Dendritic cell treated with granulocyte-macrophage colony-stimulating factor and Interleukin-4, amounts not matched to agents 40 ng/mL and 50 ng/mL, for 4 days (primary cell): ENCODE measurements around the gene LDB2.

Experiments used
- H3K27ac Mint-ChIP-seq: one replicate; pipeline ENCODE4 v1.8.0; 2022; ENCODE audit warnings: mild to moderate bottlenecking, mixed read lengths
- H3K27me3 Mint-ChIP-seq: one replicate; pipeline ENCODE4 v1.8.0; 2022; ENCODE audit warnings: mild to moderate bottlenecking, mixed read lengths
- H3K36me3 Mint-ChIP-seq: one replicate; pipeline ENCODE4 v1.8.0; 2022; ENCODE audit warnings: low read depth, mixed read lengths
- H3K4me1 Mint-ChIP-seq: one replicate; pipeline ENCODE4 v1.8.0; 2022; ENCODE audit warnings: low read depth, mixed read lengths
- H3K4me3 Mint-ChIP-seq: one replicate; pipeline ENCODE4 v1.8.0; 2022; ENCODE audit warnings: mild to moderate bottlenecking, moderate library complexity, mixed read lengths
- H3K9me3 Mint-ChIP-seq: one replicate; pipeline ENCODE4 v1.8.0; 2022; ENCODE audit warnings: mixed read lengths
- intact Hi-C: fragments of 100-400 bp; cut with micrococcal nuclease; formaldehyde crosslinking; loops from one replicate; pipeline ENCODE4 v1.15.0; 2022

The LDB2 gene

GRCh38 chr4:16606691-16607090 lies 291.8 kb downstream of the LDB2 start:
- intact Hi-C loops: no loop called here
- H3K27ac Mint-ChIP-seq: no peak overlapping the region
- H3K4me3 Mint-ChIP-seq: no peak overlapping the region
- H3K9me3 Mint-ChIP-seq: peaks cover 34% of the 10 kb centered on the region
- no peaks in the 10 kb centered on the region for H3K27me3 Mint-ChIP-seq
- no peaks in the 10 kb centered on the region for H3K4me1 Mint-ChIP-seq
- H3K36me3 Mint-ChIP-seq: no peaks in the 10 kb centered on the region

- Mint-ChIP-seq H3K4me1 (no peaks in the 10 kb centered on the region), H3K27ac (no peak overlapping the region), H3K36me3 (no peaks in the 10 kb centered on the region), H3K27me3 (no peaks in the 10 kb centered on the region), H3K4me3 (no peak overlapping the region), H3K9me3 (peaks cover 8% of the 10 kb centered on the region)
- intact Hi-C loops: no loop called here
Observed at GRCh38 chr4:16603178-16603577, 295.3 kb downstream of the LDB2 start.

DNA sequence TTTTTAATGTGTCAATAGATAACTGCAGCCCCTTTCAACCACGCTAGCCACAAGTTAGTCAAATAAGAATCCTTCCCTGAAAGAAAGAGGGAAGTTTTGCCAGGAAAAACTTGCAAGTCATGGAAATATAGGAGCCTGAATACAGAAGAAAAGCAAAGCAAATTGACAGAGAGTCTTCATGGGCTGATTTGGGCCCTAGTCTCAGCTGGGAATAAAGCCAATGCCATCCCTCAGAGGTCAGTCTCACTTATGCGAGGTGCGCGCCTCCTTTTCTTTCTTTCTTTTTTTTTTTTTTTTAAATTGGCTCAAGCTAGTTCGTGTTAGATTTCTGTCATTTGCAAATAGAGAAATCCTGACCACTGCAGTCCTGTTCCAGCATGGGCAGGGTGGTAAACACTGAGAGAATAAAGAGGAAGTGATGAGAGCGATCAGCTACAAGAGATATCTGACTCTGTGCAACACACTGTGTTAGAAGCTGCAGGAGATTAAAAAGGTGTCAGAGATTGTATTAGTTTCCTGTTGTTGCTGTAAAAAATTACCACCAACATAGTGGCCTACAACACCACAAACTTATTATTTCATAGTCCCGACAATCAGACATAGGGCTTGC lies 299.7 kb downstream of the LDB2 start:
- Mint-ChIP-seq H3K9me3 (no peaks in the 10 kb centered on the region), H3K27ac (no peak overlapping the region), H3K36me3 (no peaks in the 10 kb centered on the region), H3K27me3 (no peaks in the 10 kb centered on the region), H3K4me3 (no peak overlapping the region), H3K4me1 (no peaks in the 10 kb centered on the region)
- intact Hi-C loops: no loop called here

DNA sequence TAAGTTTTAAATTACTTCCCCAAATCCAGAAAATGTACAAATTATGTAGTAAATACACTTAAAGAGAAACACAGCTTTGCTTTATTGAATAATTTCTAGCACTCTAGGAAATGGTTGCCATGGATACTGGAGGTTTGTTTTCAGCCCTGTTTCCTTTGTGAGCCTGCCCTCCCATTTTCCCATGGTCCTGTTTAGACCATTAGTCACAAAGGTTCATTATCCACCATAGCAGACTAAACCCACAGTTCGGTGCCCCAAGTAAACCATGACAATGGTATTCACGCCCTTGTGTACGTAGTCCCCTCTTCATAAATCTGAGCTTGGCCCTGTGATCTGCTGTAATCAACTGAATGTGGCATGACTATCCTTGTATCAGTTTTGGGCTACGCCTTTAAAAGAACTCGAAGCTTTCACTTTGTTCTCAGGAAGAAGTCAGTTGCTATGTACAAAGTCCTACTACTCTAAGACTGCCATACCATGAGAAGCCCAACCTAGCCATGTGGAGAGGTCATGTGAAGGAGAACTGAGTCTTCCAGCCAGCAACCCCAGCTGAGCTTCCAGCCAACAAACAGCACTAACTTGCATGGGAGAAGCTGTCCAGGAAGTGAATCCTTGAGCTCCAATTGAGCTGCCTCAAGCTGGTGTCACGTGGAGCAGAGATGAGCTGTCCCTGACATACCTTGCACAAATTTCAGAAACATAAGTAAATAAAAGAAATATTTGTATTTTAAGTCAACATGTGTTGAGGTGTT lies 300.4 kb downstream of the LDB2 start:
- no peaks in the 10 kb centered on the region for H3K27me3 Mint-ChIP-seq
- H3K9me3 Mint-ChIP-seq: no peaks in the 10 kb centered on the region
- H3K27ac Mint-ChIP-seq: no peak overlapping the region
- intact Hi-C loops: no loop called here
- H3K4me3 Mint-ChIP-seq: no peak overlapping the region
- no peaks in the 10 kb centered on the region for H3K36me3 Mint-ChIP-seq
- H3K4me1 Mint-ChIP-seq: no peaks in the 10 kb centered on the region

GRCh38 chr4:16597443-16597842 lies 301.0 kb downstream of the LDB2 start:
- intact Hi-C loops: no loop called here
- no peaks in the 10 kb centered on the region for H3K36me3 Mint-ChIP-seq
- no peaks in the 10 kb centered on the region for H3K4me1 Mint-ChIP-seq

DNA sequence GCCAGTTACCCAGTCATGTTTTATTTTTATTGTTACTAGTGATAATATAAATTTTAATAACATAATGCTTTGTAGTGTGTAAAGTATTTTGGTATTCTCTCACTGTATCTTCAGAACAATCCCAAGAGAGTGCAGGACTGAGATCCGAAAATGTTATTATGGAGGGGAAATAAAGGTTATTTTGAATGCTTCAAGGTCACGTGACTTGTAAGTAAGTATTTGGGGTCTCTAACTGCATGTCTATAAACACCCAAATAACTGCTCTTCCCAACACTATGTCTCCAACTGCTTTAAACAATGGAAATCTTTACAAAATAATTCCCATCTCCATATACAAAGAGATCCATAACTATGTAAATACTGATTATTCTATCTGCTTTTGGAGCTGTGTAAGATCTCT lies 302.2 kb downstream of the LDB2 start:
- no peaks in the 10 kb centered on the region for H3K27me3 Mint-ChIP-seq
- no peak overlapping the region for H3K4me3 Mint-ChIP-seq

More at GRCh38 chr4:16597443-16597842, 301.0 kb downstream of the LDB2 start:
- no peaks in the 10 kb centered on the region for H3K9me3 Mint-ChIP-seq
- no peak overlapping the region for H3K4me3 Mint-ChIP-seq
- no peaks in the 10 kb centered on the region for H3K27me3 Mint-ChIP-seq
- H3K27ac Mint-ChIP-seq: no peak overlapping the region

GRCh38 chr4:16594128-16594527 lies 304.3 kb downstream of the LDB2 start:
- no peak overlapping the region for H3K4me3 Mint-ChIP-seq
- no peaks in the 10 kb centered on the region for H3K27me3 Mint-ChIP-seq
- no peaks in the 10 kb centered on the region for H3K4me1 Mint-ChIP-seq
- H3K9me3 Mint-ChIP-seq: no peaks in the 10 kb centered on the region
- no peaks in the 10 kb centered on the region for H3K36me3 Mint-ChIP-seq
- intact Hi-C loops: no loop called here
- H3K27ac Mint-ChIP-seq: no peak overlapping the region

More for the DNA sequence above, 302.2 kb downstream of the LDB2 start:
- H3K9me3 Mint-ChIP-seq: no peaks in the 10 kb centered on the region
- H3K36me3 Mint-ChIP-seq: no peaks in the 10 kb centered on the region
- H3K27ac Mint-ChIP-seq: no peak overlapping the region
- intact Hi-C loops: no loop called here
- no peaks in the 10 kb centered on the region for H3K4me1 Mint-ChIP-seq

DNA sequence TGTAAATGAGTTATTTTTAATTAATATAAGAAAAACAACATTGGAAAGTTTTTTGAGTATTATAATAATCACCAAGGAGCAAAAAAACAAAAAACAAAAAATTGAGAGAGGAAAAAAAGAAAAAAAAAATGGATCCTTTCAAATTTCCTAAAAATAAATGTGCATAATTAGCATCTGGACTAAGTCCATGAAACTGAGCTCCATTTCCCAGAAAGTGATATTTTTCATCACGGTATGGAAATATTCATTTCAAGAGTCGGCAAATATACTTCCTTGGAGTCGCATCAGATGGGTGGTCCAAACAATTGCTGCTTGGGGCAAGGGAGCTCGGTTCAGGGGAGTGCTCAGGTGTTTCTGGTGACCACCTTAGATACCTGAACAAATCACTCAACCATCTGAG lies 305.1 kb downstream of the LDB2 start:
- Mint-ChIP-seq H3K4me3 (no peak overlapping the region), H3K36me3 (no peaks in the 10 kb centered on the region), H3K9me3 (no peaks in the 10 kb centered on the region), H3K4me1 (no peaks in the 10 kb centered on the region), H3K27ac (no peak overlapping the region), H3K27me3 (no peaks in the 10 kb centered on the region)
- intact Hi-C loops: no loop called here

- intact Hi-C loops: no loop called here
- no peak overlapping the region for H3K4me3 Mint-ChIP-seq
- no peak overlapping the region for H3K27ac Mint-ChIP-seq
- H3K4me1 Mint-ChIP-seq: no peaks in the 10 kb centered on the region
- no peaks in the 10 kb centered on the region for H3K36me3 Mint-ChIP-seq
- no peaks in the 10 kb centered on the region for H3K9me3 Mint-ChIP-seq
- H3K27me3 Mint-ChIP-seq: no peaks in the 10 kb centered on the region
Observed at GRCh38 chr4:16591272-16591826, 307.1 kb downstream of the LDB2 start.

DNA sequence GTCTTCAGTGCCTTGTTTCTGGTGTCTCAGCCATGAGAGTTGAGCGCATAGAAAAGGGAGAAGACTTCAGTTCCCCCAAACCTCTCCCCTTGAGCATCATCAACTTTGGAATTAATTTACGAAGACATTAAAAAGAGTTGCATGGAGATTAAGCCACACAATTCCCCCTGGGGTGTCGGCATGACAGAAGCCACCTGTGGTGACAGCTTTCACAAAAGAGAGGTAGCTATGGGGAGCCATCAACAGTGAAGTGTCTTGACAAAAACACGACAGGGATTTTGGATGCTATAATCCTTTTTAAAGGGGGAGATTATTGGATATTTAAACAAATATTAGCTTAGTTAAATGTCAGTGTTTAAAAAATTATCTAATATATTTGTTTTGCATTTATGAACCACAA lies 307.6 kb downstream of the LDB2 start:
- Mint-ChIP-seq H3K4me1 (no peaks in the 10 kb centered on the region), H3K4me3 (no peak overlapping the region), H3K36me3 (no peaks in the 10 kb centered on the region), H3K27ac (no peak overlapping the region), H3K27me3 (no peaks in the 10 kb centered on the region), H3K9me3 (no peaks in the 10 kb centered on the region)
- intact Hi-C loops: no loop called here

DNA sequence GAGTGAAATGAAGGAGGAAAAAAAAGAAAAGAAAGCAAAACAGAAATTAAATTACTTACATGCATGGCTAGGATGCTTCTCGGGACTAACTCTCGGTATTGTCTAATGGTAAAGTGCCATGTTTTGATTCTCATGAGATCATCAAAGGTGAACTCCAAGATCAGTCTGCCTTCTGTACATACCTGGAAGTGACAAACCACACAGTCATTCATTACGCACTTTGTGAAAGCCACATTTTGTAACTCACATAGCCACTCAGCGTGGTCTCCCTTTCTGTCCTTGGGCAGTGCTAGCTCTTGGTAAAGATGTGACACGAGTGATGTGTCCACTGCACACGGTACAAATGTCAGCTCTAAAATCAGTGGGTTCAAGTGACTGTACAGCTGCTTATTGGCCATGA lies 309.8 kb downstream of the LDB2 start:
- no peaks in the 10 kb centered on the region for H3K36me3 Mint-ChIP-seq
- H3K4me3 Mint-ChIP-seq: no peak overlapping the region
- H3K27me3 Mint-ChIP-seq: no peaks in the 10 kb centered on the region
- intact Hi-C loops: no loop called here
- H3K4me1 Mint-ChIP-seq: no peaks in the 10 kb centered on the region
- no peaks in the 10 kb centered on the region for H3K9me3 Mint-ChIP-seq
- H3K27ac Mint-ChIP-seq: no peak overlapping the region

- H3K9me3 Mint-ChIP-seq: no peaks in the 10 kb centered on the region
- no peak overlapping the region for H3K4me3 Mint-ChIP-seq
Observed at GRCh38 chr4:16588149-16588548, 310.3 kb downstream of the LDB2 start.

GRCh38 chr4:16585053-16585452 lies 313.4 kb downstream of the LDB2 start:
- Mint-ChIP-seq H3K4me1 (no peaks in the 10 kb centered on the region), H3K9me3 (no peaks in the 10 kb centered on the region), H3K27ac (no peak overlapping the region), H3K27me3 (no peaks in the 10 kb centered on the region), H3K4me3 (no peak overlapping the region), H3K36me3 (no peaks in the 10 kb centered on the region)
- intact Hi-C loops: no loop called here

More at GRCh38 chr4:16588149-16588548, 310.3 kb downstream of the LDB2 start:
- H3K36me3 Mint-ChIP-seq: no peaks in the 10 kb centered on the region
- no peak overlapping the region for H3K27ac Mint-ChIP-seq
- H3K27me3 Mint-ChIP-seq: no peaks in the 10 kb centered on the region
- no peaks in the 10 kb centered on the region for H3K4me1 Mint-ChIP-seq
- intact Hi-C loops: no loop called here

- Mint-ChIP-seq H3K27ac (no peak overlapping the region), H3K9me3 (no peaks in the 10 kb centered on the region), H3K27me3 (no peaks in the 10 kb centered on the region), H3K4me3 (no peak overlapping the region), H3K4me1 (no peaks in the 10 kb centered on the region), H3K36me3 (no peaks in the 10 kb centered on the region)
- intact Hi-C loops: no loop called here
Observed at GRCh38 chr4:16583764-16584163, 314.7 kb downstream of the LDB2 start.
